ENCODE results near the gene HMCN2.
"Not testable (repeated sequence)": the region's sequence is repeated elsewhere in the genome, so short reads cannot be mapped to it uniquely, and the experiment has no call there.

The HMCN2 gene

GRCh38 chr9:130399768-130400167 is 134.2 kb downstream of the HMCN2 start:
- DNase-seq, result no peak

- no peak for DNase-seq
Observed at GRCh38 chr9:130400870-130401269, 135.3 kb downstream of the HMCN2 start.

GRCh38 chr9:130401742-130402141 is 136.2 kb downstream of the HMCN2 start:
- DNase-seq, result not testable (repeated sequence)

GRCh38 chr9:130402243-130402642 is 136.7 kb downstream of the HMCN2 start:
- no peak for DNase-seq

GRCh38 chr9:130402645-130403440 is 137.3 kb downstream of the HMCN2 start:
- no peak for DNase-seq

GRCh38 chr9:130405657-130406257 is 140.2 kb downstream of the HMCN2 start:
- DNase-seq, result no peak

GRCh38 chr9:130406278-130406895 is 140.8 kb downstream of the HMCN2 start:
- DNase-seq, result no peak

- no peak for DNase-seq
Observed at GRCh38 chr9:130407916-130408663, 142.5 kb downstream of the HMCN2 start.

- no peak for DNase-seq
Observed at GRCh38 chr9:130408669-130409068, 143.1 kb downstream of the HMCN2 start.

GRCh38 chr9:130409246-130409645 is 143.7 kb downstream of the HMCN2 start:
- no peak for DNase-seq

GRCh38 chr9:130410443-130410842 is 144.9 kb downstream of the HMCN2 start:
- no peak for DNase-seq

GRCh38 chr9:130411566-130411915 is 146.0 kb downstream of the HMCN2 start:
- no peak for DNase-seq

GRCh38 chr9:130414081-130414731 is 148.6 kb downstream of the HMCN2 start:
- no peak for DNase-seq

GRCh38 chr9:130414910-130415746 is 149.6 kb downstream of the HMCN2 start:
- no peak for DNase-seq

GRCh38 chr9:130417602-130418001 is 152.0 kb downstream of the HMCN2 start:
- no peak for DNase-seq

GRCh38 chr9:130418776-130419175 is 153.2 kb downstream of the HMCN2 start:
- no peak for DNase-seq

- DNase-seq, result no peak
Observed at GRCh38 chr9:130419521-130420035, 154.0 kb downstream of the HMCN2 start.

- DNase-seq, result no peak
Observed at GRCh38 chr9:130421154-130421801, 155.7 kb downstream of the HMCN2 start.

GRCh38 chr9:130421802-130422276 is 156.3 kb downstream of the HMCN2 start:
- no peak for DNase-seq

GRCh38 chr9:130422546-130422945 is 157.0 kb downstream of the HMCN2 start:
- no peak for DNase-seq

- DNase-seq, result no peak
Observed at GRCh38 chr9:130423272-130423671, 157.7 kb downstream of the HMCN2 start.
